Stimulated activated CD8-positive, alpha-beta memory T cell treated with anti-CD3 and anti-CD28 coated beads, Interleukin-12 subunit alpha, Interleukin-12 subunit beta, amount 100 ng/mL, for 1 hour (primary cell): ENCODE results near the gene KRTAP2-1.
"Not testable (repeated sequence)": the region's sequence is repeated elsewhere in the genome, so short reads cannot be mapped to it uniquely, and the experiment has no call there.

Source experiments
- DNase-seq: peaks from one replicate; pipeline ENCODE4 v3.0.0-alpha.2; 2020; ENCODE audit warnings: low read depth

The KRTAP2-1 gene

GRCh38 chr17:41057547-41057946, 10.4 kb upstream of the KRTAP2-1 start:
- no peak for DNase-seq

DNA sequence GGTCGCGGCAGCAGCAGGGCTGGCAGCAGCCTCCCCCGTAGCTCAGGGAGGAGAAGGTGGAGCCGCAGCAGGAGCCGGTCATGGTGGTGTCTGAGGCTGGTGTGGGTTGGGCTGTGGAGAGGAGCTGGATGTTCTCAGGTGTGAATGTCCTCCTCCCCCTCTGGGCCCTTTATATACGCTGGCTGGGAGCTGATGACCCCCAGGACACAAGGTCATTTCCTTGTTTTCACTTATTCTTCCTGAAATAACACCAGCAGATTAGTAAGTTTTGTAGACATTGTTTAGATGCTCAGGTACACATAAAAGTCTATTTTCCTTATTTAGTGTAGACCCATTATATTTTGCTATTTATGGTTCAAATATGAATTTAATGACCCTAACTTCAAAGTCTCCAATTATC, 8.0 kb upstream of the KRTAP2-1 start, which contains the start of gene KRTAP2-2:
KRTAP2-2 (minus strand) TSS at position 101 of the 400 bp plus-strand sequence; CDS start at position 82, 19 bp downstream.
- not testable (repeated sequence) for DNase-seq

- DNase-seq, result not testable (repeated sequence)
Measured at GRCh38 chr17:41054556-41054955, 7.4 kb upstream of the KRTAP2-1 start.

DNA sequence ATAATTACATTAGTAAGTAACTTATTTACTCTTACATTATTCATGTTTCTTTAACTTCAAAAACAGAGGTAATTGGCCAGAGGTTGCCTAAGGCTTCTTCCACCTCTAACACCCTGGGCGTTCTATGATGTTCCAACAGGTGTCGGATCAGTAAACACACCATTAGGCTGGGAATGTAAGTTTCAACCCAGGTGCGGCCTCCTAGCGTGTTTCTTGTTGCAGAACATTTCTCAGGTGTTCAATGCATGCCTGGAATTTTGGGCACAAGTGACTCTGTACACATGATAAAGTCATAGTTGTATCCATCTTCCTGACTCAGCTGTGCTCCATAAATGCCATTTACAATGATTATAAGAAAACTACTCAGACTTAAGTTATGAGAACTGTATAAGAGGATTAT, 6.9 kb upstream of the KRTAP2-1 start:
- no peak for DNase-seq

- DNase-seq, result no peak
Measured at GRCh38 chr17:41052566-41052965, 5.5 kb upstream of the KRTAP2-1 start.

DNA sequence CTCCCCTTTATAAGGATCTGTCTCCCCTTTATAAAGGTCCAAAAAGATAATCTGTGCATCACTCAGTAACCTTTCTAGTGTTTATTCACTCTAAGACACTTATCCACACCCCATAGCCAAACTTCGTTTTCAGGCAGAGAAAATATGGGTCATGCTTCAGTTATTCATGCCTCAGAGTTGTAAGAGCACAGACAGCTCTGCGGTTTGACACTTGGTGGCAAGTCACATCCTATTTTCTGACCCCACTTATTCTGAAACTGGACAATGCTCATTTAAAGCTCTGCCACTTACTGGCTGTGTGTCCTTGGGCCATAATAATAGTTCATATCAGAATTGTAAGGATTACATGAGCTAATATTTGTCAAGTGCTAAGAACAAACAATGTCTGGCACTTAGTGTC, 2.0 kb upstream of the KRTAP2-1 start:
- DNase-seq, result no peak

DNA sequence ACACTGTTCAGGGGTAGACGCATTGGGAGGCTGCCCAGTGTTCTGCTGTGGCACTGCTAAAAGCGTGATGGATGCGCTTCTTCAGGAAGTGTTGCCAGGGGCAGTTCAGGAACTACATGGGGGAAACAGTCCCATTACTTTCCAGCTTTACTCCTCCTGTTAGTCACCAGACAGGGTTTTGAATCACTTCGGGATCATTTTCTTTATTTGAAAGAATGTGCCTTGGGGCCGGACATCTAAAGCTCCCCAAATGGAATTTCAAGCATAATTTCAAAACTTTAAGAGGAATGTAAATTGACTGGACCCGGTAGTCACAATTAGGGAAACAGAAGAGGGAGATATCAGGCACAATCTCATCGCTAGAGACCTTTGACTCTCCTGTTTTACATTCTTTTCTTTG, 1.3 kb upstream of the KRTAP2-1 start:
- no peak for DNase-seq

DNA sequence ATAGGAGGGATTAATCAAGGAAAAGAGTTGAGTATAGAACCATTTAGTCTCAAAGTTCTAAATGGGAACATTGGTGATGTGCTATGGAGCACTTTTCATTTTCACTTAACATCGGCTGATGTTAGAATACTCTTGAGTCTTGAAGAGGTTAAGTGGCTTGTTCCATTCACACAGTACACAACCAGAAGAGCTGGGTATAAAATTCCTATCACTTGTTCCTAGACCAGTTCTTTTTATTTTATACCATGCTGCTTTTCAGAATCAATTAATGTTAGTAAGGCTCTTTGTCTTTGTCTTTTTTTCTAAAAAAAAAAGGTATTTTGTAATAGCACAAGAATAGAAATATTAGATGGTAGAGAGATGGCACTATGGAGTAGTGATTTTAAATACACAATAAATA, 4.2 kb downstream of the KRTAP2-1 start:
- DNase-seq, result no peak

DNA sequence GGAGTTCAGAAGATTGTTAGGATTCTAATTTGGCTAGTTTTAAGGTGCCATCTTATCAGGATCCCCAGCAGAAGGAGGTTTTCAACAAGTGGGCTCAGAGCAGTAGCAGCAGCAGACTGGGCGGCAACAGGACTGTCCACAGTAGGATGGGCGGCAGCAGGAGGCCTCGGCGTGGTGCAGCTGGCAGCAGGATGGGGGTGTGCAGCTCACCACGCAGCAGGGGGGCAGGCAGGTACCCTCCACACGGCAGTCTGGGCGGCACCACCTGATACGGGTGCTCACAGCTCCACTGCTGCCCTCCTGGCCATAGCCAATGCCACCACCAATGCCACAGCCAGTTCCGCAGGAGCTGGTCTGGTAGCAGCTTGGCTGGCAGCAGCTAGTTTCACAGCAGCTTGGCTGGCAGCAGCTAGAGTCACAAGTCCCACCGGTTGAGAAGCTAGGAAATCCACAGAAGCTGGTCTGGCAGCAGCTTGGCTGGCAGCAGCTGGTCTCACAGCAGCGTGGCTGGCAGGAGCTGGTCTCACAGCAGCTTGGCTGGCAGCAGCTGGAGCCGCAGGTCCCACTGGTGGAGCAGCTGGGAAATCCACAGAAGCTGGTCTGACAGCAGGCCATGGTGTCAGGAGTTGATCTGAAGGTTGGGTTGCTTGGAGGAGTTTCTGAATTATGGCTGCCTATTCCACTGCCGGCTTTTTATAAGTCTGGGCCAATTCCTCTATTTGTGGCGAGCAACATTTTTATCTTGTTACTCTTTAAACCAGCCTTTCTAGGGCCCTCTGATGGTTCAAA, 6.1 kb downstream of the KRTAP2-1 start, which contains the start of gene KRTAP1-1:
KRTAP1-1 (minus strand) TSS at position 668 of the 789 bp plus-strand sequence; CDS start at position 615, 53 bp downstream.
- DNase-seq, result not testable (repeated sequence)

DNA sequence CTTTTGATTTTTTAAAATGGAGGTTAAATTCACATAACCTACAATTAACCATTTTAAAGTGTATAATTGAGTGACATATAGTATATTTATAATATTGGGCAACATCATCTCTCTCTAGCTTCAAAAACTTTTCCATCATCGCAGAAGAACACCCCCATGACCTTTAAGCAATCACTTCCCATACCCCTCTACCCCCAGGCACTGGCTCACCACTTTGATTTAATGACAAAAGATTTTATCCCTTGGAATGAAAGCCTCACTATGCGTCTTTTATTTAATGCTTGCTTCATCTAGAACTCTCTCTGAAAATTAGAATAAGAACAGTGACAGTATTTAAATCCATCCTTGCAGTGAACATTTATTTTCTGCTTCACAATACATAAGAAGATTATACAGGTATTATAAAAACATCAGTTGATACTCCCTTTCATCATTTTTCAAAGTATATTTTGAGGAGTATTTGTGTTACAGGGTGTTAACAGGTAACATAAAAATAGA, 9.2 kb downstream of the KRTAP2-1 start:
- DNase-seq, result no peak

- DNase-seq, result not testable (repeated sequence)
Measured at GRCh38 chr17:41034346-41034935, 12.7 kb downstream of the KRTAP2-1 start, which contains the start of gene KRTAP1-3. Gene KRTAP1-3, minus strand, starts transcription at chr17:41034874. Its CDS starts 53 bp downstream, at chr17:41034821.

GRCh38 chr17:41029633-41030245, 17.4 kb downstream of the KRTAP2-1 start, which contains the start of gene KRTAP1-4:
Gene KRTAP1-4, minus strand, starts transcription at chr17:41030195. Its CDS starts 117 bp downstream, at chr17:41030078.
- no peak for DNase-seq

DNA sequence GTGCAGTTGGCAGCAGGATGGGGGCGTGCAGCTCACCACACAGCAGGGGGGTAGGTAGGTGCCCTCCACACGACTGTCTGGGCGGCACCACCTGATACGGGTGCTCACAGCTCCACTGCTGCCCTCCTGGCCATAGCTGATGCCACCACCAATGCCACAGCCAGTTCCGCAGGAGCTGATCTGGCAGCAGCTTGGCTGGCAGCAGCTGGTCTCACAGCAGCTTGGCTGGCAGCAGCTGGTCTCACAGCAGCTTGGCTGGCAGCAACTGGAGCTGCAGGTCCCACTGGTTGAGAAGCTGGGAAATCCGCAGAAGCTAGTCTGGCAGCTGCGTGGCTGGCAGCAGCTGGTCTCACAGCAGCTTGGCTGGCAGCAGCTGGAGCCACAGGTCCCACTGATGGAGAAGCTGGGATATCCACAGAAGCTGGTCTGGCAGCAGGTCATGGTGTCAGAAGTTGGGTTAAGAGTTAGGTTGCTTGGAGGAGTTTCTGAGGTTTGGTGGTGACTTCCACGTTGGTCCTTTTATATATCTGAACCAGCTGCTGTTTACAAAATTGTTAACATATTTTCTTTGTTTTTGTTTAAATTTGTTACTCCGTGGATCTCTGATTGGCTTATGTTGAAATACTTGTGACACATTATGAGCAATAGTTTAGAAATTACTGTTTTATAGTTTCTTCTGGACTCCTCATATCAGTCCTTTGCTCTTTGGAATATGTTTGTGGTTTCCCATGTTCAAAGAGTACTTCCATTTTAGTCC, 20.2 kb downstream of the KRTAP2-1 start, which contains the start of gene KRTAP1-5:
KRTAP1-5 (minus strand) TSS at position 494 of the 757 bp plus-strand sequence; CDS start at position 441, 53 bp downstream.
- no peak for DNase-seq

- no peak for DNase-seq
Measured at GRCh38 chr17:41024697-41025096, 22.4 kb downstream of the KRTAP2-1 start.

DNA sequence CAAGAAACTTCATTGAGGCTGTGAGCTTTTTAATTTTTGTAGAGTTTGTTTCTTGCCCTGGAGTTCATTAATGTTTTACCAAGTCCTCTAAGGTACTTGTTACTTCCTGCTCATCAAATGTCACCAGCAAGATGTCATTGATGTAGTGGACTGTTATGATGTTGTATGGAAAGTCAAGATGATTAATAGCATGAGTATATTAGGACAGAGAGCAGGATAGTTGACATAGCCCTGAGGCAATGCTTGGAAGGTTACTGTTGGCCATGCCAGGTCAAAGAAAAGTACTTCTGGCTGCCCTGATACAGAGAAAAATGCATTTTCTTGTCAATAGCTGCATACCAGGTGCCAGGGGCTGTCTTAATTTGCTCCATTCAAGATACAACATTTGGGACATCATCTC, 26.8 kb downstream of the KRTAP2-1 start:
- no peak for DNase-seq

- no peak for DNase-seq
Measured at GRCh38 chr17:41019415-41019814, 27.7 kb downstream of the KRTAP2-1 start.

DNA sequence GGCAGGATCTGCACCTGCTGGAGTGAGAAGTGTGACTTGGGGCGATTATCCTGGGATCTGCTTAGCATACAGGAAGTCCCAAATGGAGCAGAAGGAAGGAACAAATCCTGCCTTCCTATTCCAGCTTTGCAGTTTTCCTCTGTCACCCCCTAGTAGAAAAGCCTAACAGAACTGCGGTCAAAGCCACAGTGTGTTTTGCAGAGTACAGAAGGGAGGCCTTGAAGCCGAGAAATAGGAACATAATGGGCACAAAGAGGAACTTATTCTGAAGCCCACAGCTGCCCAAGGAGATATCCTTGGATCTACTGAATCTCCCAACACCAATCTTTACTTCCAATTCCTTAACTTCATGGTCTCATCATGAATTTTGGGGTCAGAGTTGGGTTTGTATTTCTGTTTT, 28.6 kb downstream of the KRTAP2-1 start:
- DNase-seq, result no peak

DNA sequence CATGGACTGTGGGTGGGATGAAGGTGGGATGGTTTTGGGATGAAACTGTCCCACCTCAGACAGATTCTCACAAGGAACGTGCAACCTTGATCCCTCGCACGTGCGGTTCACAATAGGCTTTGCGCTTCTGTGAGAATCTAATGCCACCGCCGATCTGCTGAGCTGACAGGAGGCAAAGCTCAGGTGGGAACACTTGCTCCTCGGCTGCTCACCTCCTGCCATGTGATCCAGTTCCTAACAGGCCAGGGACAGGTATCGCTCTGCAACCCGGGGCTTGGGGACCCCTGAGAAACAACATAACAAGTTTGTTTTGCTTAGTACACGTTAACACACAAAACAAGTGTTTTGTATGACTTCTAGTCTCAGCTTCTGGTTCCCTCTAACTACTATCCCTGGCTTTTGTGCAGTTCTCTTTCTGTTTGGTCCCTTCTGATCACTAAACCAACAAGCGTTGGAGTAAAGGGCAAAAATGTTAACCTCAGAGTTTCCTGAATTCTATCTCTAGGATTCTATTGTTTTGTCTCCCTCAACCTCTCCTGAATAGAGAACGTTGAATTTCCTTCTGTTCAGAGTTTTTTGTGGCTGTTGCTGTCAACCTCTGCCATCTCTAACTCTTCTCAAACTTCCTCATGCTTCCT, 30.4 kb downstream of the KRTAP2-1 start:
- no peak for DNase-seq

- DNase-seq, result no peak
Measured at GRCh38 chr17:41015454-41015853, 31.7 kb downstream of the KRTAP2-1 start.

DNA sequence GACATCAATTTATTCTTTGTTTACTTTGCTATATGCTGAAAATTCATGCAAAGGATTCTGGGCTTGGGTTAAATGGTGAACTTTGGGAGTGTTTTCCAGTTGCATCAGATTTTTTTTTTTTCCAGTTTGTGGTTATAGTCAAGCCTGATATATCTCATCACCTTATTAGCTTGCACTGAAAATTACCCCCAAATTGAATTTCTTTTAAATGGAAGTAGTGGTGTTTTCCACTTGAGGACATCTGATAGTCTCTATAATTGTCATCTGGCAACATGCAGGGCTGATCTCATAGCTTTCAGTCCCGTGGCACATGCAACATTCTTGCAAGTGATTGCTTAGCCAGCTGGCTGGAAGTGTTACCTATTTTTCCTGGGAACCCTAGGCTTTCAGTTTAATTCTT, 33.5 kb downstream of the KRTAP2-1 start:
- DNase-seq, result no peak

DNA sequence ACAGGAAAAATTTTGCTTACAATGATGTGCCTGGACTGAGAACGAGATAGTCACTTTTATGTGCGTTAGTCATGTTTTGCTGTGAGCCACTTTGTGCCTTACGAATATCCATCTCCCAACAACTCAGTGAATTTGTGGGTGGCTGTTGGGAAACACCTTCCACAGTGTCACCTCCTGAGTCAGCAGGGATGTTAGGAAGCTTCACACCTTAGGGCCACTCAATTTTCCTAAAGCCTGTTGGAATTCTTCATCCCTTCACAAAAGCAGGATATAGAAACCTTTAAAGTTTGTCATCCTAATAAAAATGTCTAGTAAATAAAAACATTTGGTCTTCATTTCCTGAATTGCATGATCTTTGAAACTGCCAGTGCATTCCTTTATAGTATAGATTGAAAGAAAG, 33.9 kb downstream of the KRTAP2-1 start:
- DNase-seq, result no peak
